ENCODE data around the gene VWF. TPM values are rescaled to one million over a fixed set of nuclear protein-coding genes. Genes with fewer than 3 reads are reported as not detected.
"Not testable (repeated sequence)": the region's sequence is repeated elsewhere in the genome, so short reads cannot be mapped to it uniquely, and the experiment has no call there.

Gene VWF
- total RNA-seq, 4 donors from 2014 or later = 78.8 to 118 (median 101) TPM

DNA sequence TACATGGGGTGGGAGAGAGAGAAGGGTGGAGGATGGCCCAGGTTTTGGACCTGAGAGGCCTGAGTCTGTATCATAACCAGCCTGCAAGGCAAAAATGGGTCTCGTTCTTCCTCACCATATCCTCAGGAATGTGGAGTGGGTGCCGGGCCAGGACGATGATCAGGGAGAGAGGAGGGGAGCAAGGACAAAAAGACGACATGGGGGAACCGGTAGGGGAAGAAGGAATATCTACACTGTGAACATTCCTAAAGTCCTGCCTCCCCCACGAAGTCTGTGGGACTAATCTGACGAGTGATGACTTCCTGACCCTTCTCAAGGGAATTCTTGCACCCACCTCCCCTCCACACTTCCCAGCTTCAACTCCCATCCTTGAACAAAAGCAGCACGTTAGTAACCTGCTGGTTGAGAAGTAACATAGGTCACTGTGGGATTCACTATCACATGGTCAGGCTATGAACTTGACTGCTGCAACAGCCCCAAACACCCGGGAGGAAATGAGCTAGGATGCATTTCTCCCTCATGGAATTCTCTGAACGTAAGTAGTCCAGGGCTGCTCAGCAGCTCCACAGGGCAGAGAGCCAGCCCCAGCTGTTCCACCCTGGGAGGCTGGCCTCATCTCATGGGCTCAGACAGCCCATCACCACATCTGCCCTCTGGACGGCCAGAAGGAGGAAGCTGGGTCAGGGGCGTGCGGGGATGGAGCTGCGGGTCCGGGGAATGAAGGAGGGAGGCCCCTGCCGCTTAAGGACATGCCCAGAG is 36.8 kb upstream of the VWF start:
- DNase-seq (no peak), ATAC-seq (peak; percentile 33 to 61)
- intact Hi-C loops (cut with DNase I; ENCODE audit: low total_unique reads) (no loop called here), in situ Hi-C loops (cut with MboI; ENCODE audit: low sequenced_read_pairs in 4 of 4) (no loop called here)
- H3K4me1 ChIP-seq = peaks cover 0 to 7% of the 10 kb centered on the region in 2 donors
- no peaks in the 10 kb centered on the region for H3K27me3 ChIP-seq
- H3K36me3 ChIP-seq = no peaks in the 10 kb centered on the region
- no peaks in the 10 kb centered on the region for H3K9me3 ChIP-seq
- no peak for TF ChIP-seq POLR2A (IDR thresholded peaks at IDR 0.05)
- TF ChIP-seq, protein P1, sequence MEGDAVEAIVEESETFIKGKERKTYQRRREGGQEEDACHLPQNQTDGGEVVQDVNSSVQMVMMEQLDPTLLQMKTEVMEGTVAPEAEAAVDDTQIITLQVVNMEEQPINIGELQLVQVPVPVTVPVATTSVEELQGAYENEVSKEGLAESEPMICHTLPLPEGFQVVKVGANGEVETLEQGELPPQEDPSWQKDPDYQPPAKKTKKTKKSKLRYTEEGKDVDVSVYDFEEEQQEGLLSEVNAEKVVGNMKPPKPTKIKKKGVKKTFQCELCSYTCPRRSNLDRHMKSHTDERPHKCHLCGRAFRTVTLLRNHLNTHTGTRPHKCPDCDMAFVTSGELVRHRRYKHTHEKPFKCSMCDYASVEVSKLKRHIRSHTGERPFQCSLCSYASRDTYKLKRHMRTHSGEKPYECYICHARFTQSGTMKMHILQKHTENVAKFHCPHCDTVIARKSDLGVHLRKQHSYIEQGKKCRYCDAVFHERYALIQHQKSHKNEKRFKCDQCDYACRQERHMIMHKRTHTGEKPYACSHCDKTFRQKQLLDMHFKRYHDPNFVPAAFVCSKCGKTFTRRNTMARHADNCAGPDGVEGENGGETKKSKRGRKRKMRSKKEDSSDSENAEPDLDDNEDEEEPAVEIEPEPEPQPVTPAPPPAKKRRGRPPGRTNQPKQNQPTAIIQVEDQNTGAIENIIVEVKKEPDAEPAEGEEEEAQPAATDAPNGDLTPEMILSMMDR (IDR thresholded peaks at IDR 0.05 in 4 of 5, conservative IDR thresholded peaks at IDR 0.05 in 1 of 5) = no peak
- peak overlapping the region; percentile 5 to 55 (median 47) for H3K27ac ChIP-seq
- H3K4me3 ChIP-seq = no peak overlapping the region

DNA sequence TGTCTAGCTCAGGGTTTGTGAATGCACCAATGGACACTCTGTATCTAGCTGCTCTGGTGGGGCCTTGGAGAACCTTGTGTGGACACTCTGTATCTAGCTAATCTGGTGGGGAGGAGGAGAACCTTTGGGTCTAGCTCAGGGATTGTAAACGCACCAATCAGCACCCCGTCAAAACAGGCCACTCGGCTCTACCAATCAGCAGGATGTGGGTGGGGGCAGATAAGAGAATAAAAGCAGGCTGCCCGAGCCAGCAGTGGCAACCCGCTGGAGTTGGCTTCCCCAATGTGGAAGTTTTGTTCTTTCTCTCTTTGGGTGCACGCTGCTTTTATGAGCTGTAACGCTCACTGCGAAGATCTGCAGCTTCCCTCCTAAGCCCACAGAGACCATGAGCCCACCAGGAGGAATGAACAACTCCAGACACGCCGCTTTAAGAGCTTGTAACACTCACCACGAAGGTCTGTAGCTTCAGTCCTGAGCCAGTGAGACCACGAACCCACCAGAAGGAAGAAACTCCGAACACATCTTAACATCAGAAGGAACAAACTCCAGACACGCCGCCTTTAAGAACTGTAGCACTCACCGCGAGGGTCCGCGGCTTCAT is 35.7 kb upstream of the VWF start:
- ATAC-seq; H3K4me3 ChIP-seq; H3K27me3 ChIP-seq; H3K9me3 ChIP-seq; DNase-seq; H3K4me1 ChIP-seq; intact Hi-C loops (cut with DNase I; ENCODE audit: low total_unique reads); in situ Hi-C loops (cut with MboI; ENCODE audit: low sequenced_read_pairs in 4 of 4); H3K36me3 ChIP-seq: not testable (repeated sequence)
- peak overlapping the region in 2 of 4 donors; percentile 16 to 55 for H3K27ac ChIP-seq

DNA sequence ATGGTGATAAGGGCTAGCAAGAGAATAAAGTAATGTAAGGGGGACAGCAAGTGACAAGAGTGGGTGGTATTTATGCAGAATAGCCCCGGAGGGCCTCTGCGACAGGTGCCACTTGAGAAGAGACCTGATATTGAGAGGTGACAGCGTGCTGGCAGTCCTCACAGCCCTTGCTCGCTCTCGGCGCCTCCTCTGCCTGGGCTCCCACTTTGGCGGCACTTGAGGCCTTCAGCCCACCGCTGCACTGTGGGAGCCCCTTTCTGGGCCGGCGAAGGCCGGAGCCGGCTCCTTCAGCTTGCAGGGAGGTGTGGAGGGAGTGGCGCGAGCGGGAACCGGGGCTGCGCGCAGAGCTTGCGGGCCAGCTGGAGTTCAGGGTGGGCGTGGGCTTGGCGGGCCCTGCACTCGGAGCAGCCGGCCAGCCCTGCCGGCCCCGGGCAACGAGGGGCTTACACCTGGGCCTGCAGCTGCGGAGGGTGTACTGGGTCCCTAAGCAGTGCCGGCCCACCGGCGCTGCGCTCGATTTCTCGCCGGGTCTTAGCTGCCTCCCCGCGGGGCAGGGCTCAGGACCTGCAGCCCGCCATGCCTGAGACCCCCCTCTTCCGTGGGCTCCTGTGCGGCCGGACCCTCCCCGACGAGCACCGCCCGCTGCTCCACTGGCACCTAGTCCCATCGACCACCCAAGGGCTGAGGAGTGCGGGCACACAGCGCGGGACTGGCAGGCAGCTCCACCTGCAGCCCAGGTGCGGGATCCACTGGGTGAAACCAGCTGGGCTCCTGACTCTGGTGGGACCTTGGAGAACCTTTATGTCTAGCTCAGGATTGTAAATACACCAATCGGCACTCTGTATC is 34.9 kb upstream of the VWF start:
- DNase-seq; intact Hi-C loops (cut with DNase I; ENCODE audit: low total_unique reads); H3K36me3 ChIP-seq; H3K4me1 ChIP-seq; H3K27me3 ChIP-seq; H3K27ac ChIP-seq; ATAC-seq; in situ Hi-C loops (cut with MboI; ENCODE audit: low sequenced_read_pairs in 4 of 4); H3K9me3 ChIP-seq; H3K4me3 ChIP-seq: not testable (repeated sequence)

DNA sequence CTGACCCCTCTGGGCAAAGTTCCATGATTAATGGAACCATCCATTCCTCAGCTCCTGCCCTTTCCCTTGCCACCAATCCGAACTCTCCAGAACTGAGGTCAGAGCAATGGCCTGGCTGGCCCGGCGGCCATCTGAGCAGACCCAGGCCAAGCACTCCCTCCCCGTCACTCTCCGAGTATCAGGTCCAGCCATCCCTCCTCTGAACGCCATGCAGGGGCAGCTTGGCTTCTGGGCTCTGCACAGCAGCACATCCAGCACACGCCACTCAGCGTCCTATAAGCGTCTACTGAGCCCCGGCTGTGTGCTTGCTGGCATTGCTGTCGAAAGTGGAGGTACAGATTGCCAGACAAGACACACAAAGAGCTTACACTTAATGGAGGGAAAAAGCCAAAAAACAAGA is 34.3 kb upstream of the VWF start:
- Histone ChIP-seq H3K4me1 (peaks cover 0 to 7% of the 10 kb centered on the region in 2 donors), H3K9me3 (no peaks in the 10 kb centered on the region), H3K27ac (peak overlapping the region in 2 of 4 donors; percentile 3 to 13), H3K27me3 (no peaks in the 10 kb centered on the region), H3K4me3 (no peak overlapping the region), H3K36me3 (no peaks in the 10 kb centered on the region)
- ATAC-seq = no peak
- in situ Hi-C loops (cut with MboI; ENCODE audit: low sequenced_read_pairs in 4 of 4) (no loop called here), intact Hi-C loops (cut with DNase I; ENCODE audit: low total_unique reads) (no loop called here)
- TF ChIP-seq, protein P1 (IDR thresholded peaks at IDR 0.05 in 4 of 5, conservative IDR thresholded peaks at IDR 0.05 in 1 of 5) = no peak
- TF ChIP-seq POLR2A (IDR thresholded peaks at IDR 0.05) = no peak
- DNase-seq = no peak

DNA sequence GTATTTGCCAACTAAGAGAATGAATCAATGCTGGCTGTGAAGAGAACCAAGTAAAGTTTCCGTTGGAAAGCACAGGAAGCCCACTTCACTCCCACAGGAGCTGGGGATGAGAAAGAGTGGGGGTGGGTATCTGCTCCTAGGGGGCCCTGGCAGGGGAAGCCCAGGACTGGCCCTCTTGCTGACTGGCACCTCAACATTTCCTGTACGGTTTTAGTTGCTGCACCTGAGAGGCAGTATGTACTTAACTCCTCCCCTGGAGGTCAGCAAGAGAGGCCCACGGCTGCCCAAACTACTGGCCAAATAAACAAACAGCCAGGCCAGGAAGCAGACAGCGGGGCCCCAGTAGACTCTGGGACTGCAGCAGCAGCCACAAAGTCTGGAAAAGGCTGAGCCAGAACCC is 33.8 kb upstream of the VWF start:
- Histone ChIP-seq H3K4me3 (no peak overlapping the region), H3K9me3 (no peaks in the 10 kb centered on the region), H3K27me3 (no peaks in the 10 kb centered on the region), H3K4me1 (peaks cover 0 to 7% of the 10 kb centered on the region in 2 donors), H3K27ac (peak overlapping the region in 3 of 4 donors; percentile 3 to 29 (median 28)), H3K36me3 (no peaks in the 10 kb centered on the region)
- no peak for DNase-seq
- no peak for ATAC-seq
- in situ Hi-C loops (cut with MboI; ENCODE audit: low sequenced_read_pairs in 4 of 4) (no loop called here), intact Hi-C loops (cut with DNase I; ENCODE audit: low total_unique reads) (no loop called here)
- TF ChIP-seq POLR2A (IDR thresholded peaks at IDR 0.05) = no peak
- TF ChIP-seq, protein P1 (IDR thresholded peaks at IDR 0.05 in 4 of 5, conservative IDR thresholded peaks at IDR 0.05 in 1 of 5) = no peak

Measured in gastrocnemius medialis (tissue), 4 donors.